Progenitor cell of endocrine pancreas (in vitro differentiated cells): Measurements from ENCODE around the gene MXD1. TPM values are rescaled to one million over a fixed set of nuclear protein-coding genes. Genes with fewer than 3 reads are reported as not detected.
A peak's percentile ranks its signal among the peaks of the same experiment; 100 is the strongest.

Experiments
- DNase-seq: peaks from one replicate; pipeline ENCODE4 v3.0.0; 2021; ENCODE audit warnings: low spot score; ENCODE audit not compliant: unreplicated experiment
- H3K27ac Mint-ChIP-seq: 2 replicates; pipeline ENCODE4 v1.8.0; 2021; ENCODE audit warnings: mild to moderate bottlenecking, moderate library complexity, mixed read lengths
- H3K27me3 Mint-ChIP-seq: 2 replicates; pipeline ENCODE4 v1.8.0; 2021; ENCODE audit warnings: mixed read lengths
- H3K36me3 Mint-ChIP-seq: 2 replicates; pipeline ENCODE4 v1.8.0; 2022; ENCODE audit warnings: mixed read lengths; ENCODE audit not compliant: insufficient read depth
- H3K4me1 Mint-ChIP-seq: 2 replicates; pipeline ENCODE4 v1.8.0; 2021; ENCODE audit warnings: low read depth, mixed read lengths
- H3K4me3 Mint-ChIP-seq: 2 replicates; pipeline ENCODE4 v1.8.0; 2021; ENCODE audit warnings: low read depth, mild to moderate bottlenecking, moderate library complexity, mixed read lengths
- H3K9me3 Mint-ChIP-seq: 2 replicates; pipeline ENCODE4 v1.8.0; 2021; ENCODE audit warnings: low read depth, mixed read lengths
- CTCF ChIP-seq: fragments of 200-600 bp; sonication (generic); IDR thresholded peaks from one replicate; pipeline ENCODE4 v1.5.0; 2021; ENCODE audit warnings: antibody characterized with exemption, mild to moderate bottlenecking; ENCODE audit not compliant: unreplicated experiment
- total RNA-seq: library from RNA; stranded (reverse); gene quantifications from 2 replicates; pipeline ENCODE4 v1.2.1, GENCODE V29; 2021

MXD1 gene
- total RNA-seq, 1 donor from 2014 or later = 10.8 TPM

GRCh38 chr2:69979902-69980807 is 65.2 kb downstream of the MXD1 start:
- TF ChIP-seq CTCF = no peak
- Mint-ChIP-seq H3K27me3 (peaks cover 3% of the 10 kb centered on the region), H3K4me1 (peaks cover 2% of the 10 kb centered on the region), H3K36me3 (no peaks in the 10 kb centered on the region), H3K4me3 (no peak overlapping the region), H3K27ac (no peak overlapping the region), H3K9me3 (no peaks in the 10 kb centered on the region)
- DNase-seq = no peak

GRCh38 chr2:69983392-69983966 is 68.6 kb downstream of the MXD1 start:
- Mint-ChIP-seq H3K36me3 (no peaks in the 10 kb centered on the region), H3K4me1 (no peaks in the 10 kb centered on the region), H3K27me3 (no peaks in the 10 kb centered on the region), H3K9me3 (no peaks in the 10 kb centered on the region), H3K4me3 (no peak overlapping the region), H3K27ac (peak overlapping the region; percentile 65)
- TF ChIP-seq CTCF = no peak
- DNase-seq = no peak

GRCh38 chr2:69985216-69985615 is 70.3 kb downstream of the MXD1 start:
- no peak for DNase-seq
- Mint-ChIP-seq H3K4me3 (no peak overlapping the region), H3K36me3 (no peaks in the 10 kb centered on the region), H3K4me1 (no peaks in the 10 kb centered on the region), H3K9me3 (no peaks in the 10 kb centered on the region), H3K27ac (no peak overlapping the region), H3K27me3 (no peaks in the 10 kb centered on the region)
- TF ChIP-seq CTCF = no peak

- Mint-ChIP-seq H3K36me3 (no peaks in the 10 kb centered on the region), H3K4me3 (no peak overlapping the region), H3K9me3 (no peaks in the 10 kb centered on the region), H3K27ac (no peak overlapping the region), H3K4me1 (no peaks in the 10 kb centered on the region), H3K27me3 (no peaks in the 10 kb centered on the region)
- no peak for DNase-seq
- TF ChIP-seq CTCF = no peak
Observed at GRCh38 chr2:69985688-69986087, 70.8 kb downstream of the MXD1 start.

- Mint-ChIP-seq H3K27me3 (no peaks in the 10 kb centered on the region), H3K36me3 (no peaks in the 10 kb centered on the region), H3K9me3 (no peaks in the 10 kb centered on the region), H3K4me1 (no peaks in the 10 kb centered on the region), H3K4me3 (no peak overlapping the region), H3K27ac (no peak overlapping the region)
- TF ChIP-seq CTCF = no peak
- no peak for DNase-seq
Observed at GRCh38 chr2:69986691-69987090, 71.8 kb downstream of the MXD1 start.
